K562 (cell line): ENCODE measurements around the gene MAGIX. TPM values are rescaled to one million over a fixed set of nuclear protein-coding genes. Genes with fewer than 3 reads are reported as not detected.

Experiments
- ATF1 ChIP-seq, 2 experiments: fragments of 450-650 bp in 1 of 2; IDR thresholded peaks; 2 replicates each; pipeline ENCODE4 v1.6.1; 2016; ENCODE audit warnings: missing compliant biosample characterization in 1 of 2, missing genetic modification characterization in 1 of 2
- CEBPB ChIP-seq: fragments of 450-650 bp; IDR thresholded peaks from 2 replicates; pipeline ENCODE4 v1.6.1; 2016; ENCODE audit warnings: missing genetic modification characterization, missing compliant biosample characterization
- GATAD2B ChIP-seq: fragments of 450-650 bp; IDR thresholded peaks from 2 replicates; pipeline ENCODE4 v1.6.1; 2017; ENCODE audit warnings: mild to moderate bottlenecking, borderline replicate concordance
- HINFP ChIP-seq: fragments of 450-650 bp; conservative IDR thresholded peaks from 2 replicates; pipeline ENCODE4 v1.6.1; 2016; ENCODE audit warnings: missing genetic modification characterization, low read depth, mild to moderate bottlenecking, control low read depth, missing compliant biosample characterization
- HNRNPH1 ChIP-seq: fragments of 200-400 bp; formaldehyde crosslinking; optimal IDR thresholded peaks from 2 replicates; pipeline ENCODE3; 2017; ENCODE audit warnings: low read depth, mild to moderate bottlenecking, low read length, moderate library complexity
- HOXB6 ChIP-seq: fragments of 250-450 bp; sonication (Bioruptor Pico); IDR thresholded peaks from 2 replicates; pipeline ENCODE4 v1.5.1; 2022; ENCODE audit warnings: mild to moderate bottlenecking, borderline replicate concordance
- MTA1 ChIP-seq: fragments of 450-650 bp; IDR thresholded peaks from 2 replicates; pipeline ENCODE4 v1.6.1; 2017; ENCODE audit warnings: borderline replicate concordance
- NFIC ChIP-seq: fragments of 450-650 bp; IDR thresholded peaks from 2 replicates; pipeline ENCODE4 v1.6.1; 2017; ENCODE audit warnings: mild to moderate bottlenecking, inconsistent platforms
- PBX2 ChIP-seq, 2 experiments: IDR thresholded peaks in 1 of 2; conservative IDR thresholded peaks in 1 of 2; 2 replicates each; pipeline ENCODE4 v1.6.1; 2016; ENCODE audit warnings: low read depth in 2 of 2, mild to moderate bottlenecking in 1 of 2, missing compliant biosample characterization in 1 of 2, missing genetic modification characterization in 1 of 2, moderate library complexity in 1 of 2
- POLR3G ChIP-seq: IDR thresholded peaks from 2 replicates; pipeline ENCODE4 v1.6.1; 2011; ENCODE audit not compliant: insufficient read length, insufficient replicate concordance; ENCODE audit errors: extremely low read depth
- RBM22 ChIP-seq: fragments of 200-400 bp; formaldehyde crosslinking; IDR thresholded peaks from 2 replicates; pipeline ENCODE4 v1.6.1; 2018; ENCODE audit warnings: low read length, low read depth; ENCODE audit not compliant: poor library complexity, severe bottlenecking
- RBM39 ChIP-seq: fragments of 200-400 bp; formaldehyde crosslinking; optimal IDR thresholded peaks from 2 replicates; pipeline ENCODE3; 2018; ENCODE audit warnings: low read depth, low read length
- RCOR1 ChIP-seq, 2 experiments: IDR thresholded peaks; 2 replicates each; pipeline ENCODE4 v1.6.1; 2012; ENCODE audit warnings: low read depth in 2 of 2, low read length in 2 of 2, borderline replicate concordance in 1 of 2, improper control_type of control experiment in 1 of 2
- TAF1 ChIP-seq: IDR thresholded peaks from 2 replicates; pipeline ENCODE4 v1.6.1; 2011; ENCODE audit warnings: mild to moderate bottlenecking, low read length, moderate library complexity; ENCODE audit not compliant: insufficient read depth, control insufficient read depth, severe bottlenecking; ENCODE audit errors: extremely low read depth
- ZBTB33 ChIP-seq: sonication (generic); formaldehyde crosslinking; IDR thresholded peaks from 2 replicates; pipeline ENCODE4 v1.8.1; 2023; ENCODE audit warnings: mild to moderate bottlenecking, missing genetic modification reagents
- ZNF212 ChIP-seq: fragments of 450-650 bp; formaldehyde crosslinking; IDR thresholded peaks from 2 replicates; pipeline ENCODE4 v1.4.0; 2020; ENCODE audit warnings: mild to moderate bottlenecking
- ZNF445 ChIP-seq: fragments of 250-450 bp; sonication (Bioruptor Pico); IDR thresholded peaks from 2 replicates; pipeline ENCODE4 v1.4.0; 2020; ENCODE audit warnings: low read depth, mild to moderate bottlenecking, moderate library complexity
- ZNF586 ChIP-seq: fragments of 450-650 bp; formaldehyde crosslinking; conservative IDR thresholded peaks from 2 replicates; pipeline ENCODE4 v1.4.0; 2020; ENCODE audit warnings: mild to moderate bottlenecking, moderate library complexity
- ZSCAN32 ChIP-seq: fragments of 450-650 bp; formaldehyde crosslinking; IDR thresholded peaks from 2 replicates; pipeline ENCODE4 v1.4.0; 2020; ENCODE audit warnings: mild to moderate bottlenecking, moderate library complexity
- polyA plus RNA-seq, 8 experiments: library from polyadenylated mRNA; depleted of rRNA in 4 of 8; stranded (reverse) in 5 of 8; unstranded in 3 of 8; fragments of >200 nt; fragmentation: Nextera tagmentation in 2 of 8; fragmentation: Illumina TruSeq in 1 of 8; extraction: Ambion mirVana in 2 of 8; extraction: Trizol in 1 of 8; gene quantifications; 2 replicates each; pipeline versions ENCODE4 v1.2.1 to v1.2.3, GENCODE V29; 2011 to 2014; ENCODE audit warnings: inconsistent platforms in 1 of 8, missing spikeins in 1 of 8
- total RNA-seq, 7 experiments: library from RNA; depleted of rRNA in 6 of 7; stranded (reverse); fragments of >200 nt in 6 of 7; fragmentation: Illumina TruSeq in 2 of 7; extraction: Trizol in 2 of 7; gene quantifications; 2 replicates each; pipeline versions ENCODE4 v1.2.1 to v1.2.3, GENCODE V29; 2011 to 2021; ENCODE audit warnings: low replicate concordance in 1 of 7

Gene MAGIX
- total and polyA plus RNA-seq, 9 of the 15 experiments (the other 6 are each of a cell fraction or from before 2014, with no cell fraction given): 0.08 to 3.5 (median 0.47) TPM

- TF ChIP-seq HINFP (tag) (no peak), HNRNPH1 (no peak), GATAD2B (no peak; the same call in 1 of the 2 replicates), CEBPB (no peak), NFIC (no peak), ZSCAN32 (CRISPR knock-in tag) (no peak), ZNF212 (no peak), ZNF586 (CRISPR knock-in tag) (no peak), POLR3G (no peak), RBM39 (no peak), RBM22 (no peak), ATF1 (CRISPR knock-in tag; IDR thresholded peaks at IDR 0.05) (no peak), ATF1 (tag; IDR thresholded peaks at IDR 0.05) (peak; percentile 77), MTA1 (no peak), ZNF445 (CRISPR knock-in tag) (no peak), RCOR1 (IDR thresholded peaks at IDR 0.05; ENCODE audit: borderline replicate concordance in 1 of 2, low read depth in 2 of 2, low read length in 2 of 2) (peak in 1 of 2 experiments; percentile 94; a peak in 2 of 4 replicates), PBX2 (CRISPR knock-in tag; IDR thresholded peaks at IDR 0.05; ENCODE audit: low read depth) (no peak), PBX2 (tag; conservative IDR thresholded peaks at IDR 0.05; ENCODE audit: low read depth) (no peak), TAF1 (peak; percentile 95), HOXB6 (no peak), ZBTB33 (CRISPR knock-in tag) (peak; percentile 72)
Measured at GRCh38 chrX:49199906-49200771, 37.6 kb downstream of the MAGIX start, which contains the start of gene SYP (continued).
